CD4-positive, alpha-beta memory T cell (primary cell): ENCODE measurements around the gene ADAMTS12. TPM values are rescaled to one million over a fixed set of nuclear protein-coding genes. Genes with fewer than 3 reads are reported as not detected.

Experiments
- CTCF ChIA-PET: fragments of 350-600 bp; sonication (Branson Sonifier 250); formaldehyde crosslinking; loops from one replicate; lab custom pipeline; 2021; ENCODE audit warnings: inconsistent platforms; ENCODE audit not compliant: partially characterized antibody; lab: Charles Lee
- POLR2A ChIA-PET: fragments of 350-600 bp; sonication (Branson Sonifier 250); formaldehyde crosslinking; loops from one replicate; lab custom pipeline; 2021; ENCODE audit not compliant: partially characterized antibody; lab: Charles Lee
- DNase-seq, 5 donors: peaks; one replicate each; pipeline versions ENCODE4 v3.0.0 to v3.0.0-alpha.2; 2020 to 2022; ENCODE audit warnings: mixed read lengths in 1 of 5
- H3K27ac ChIP-seq: one replicate; pipeline ENCODE4 v1.7.0; 2013; ENCODE audit warnings: low read depth, low read length
- H3K27me3 ChIP-seq: 2 replicates; pipeline ENCODE4 v1.7.0; 2013; ENCODE audit warnings: mild to moderate bottlenecking, low read length, moderate library complexity; ENCODE audit not compliant: insufficient read depth
- H3K36me3 ChIP-seq: 2 replicates; pipeline ENCODE4 v1.7.0; 2013; ENCODE audit warnings: mild to moderate bottlenecking, low read length, moderate library complexity; ENCODE audit not compliant: insufficient read depth
- H3K4me1 ChIP-seq: 2 replicates; pipeline ENCODE4 v1.7.0; 2013; ENCODE audit warnings: mild to moderate bottlenecking, low read length, moderate library complexity; ENCODE audit not compliant: insufficient read depth
- H3K4me3 ChIP-seq, 2 donors: one replicate each; pipeline ENCODE4 v1.7.0; 2013; ENCODE audit warnings: low read length in 2 of 2, mild to moderate bottlenecking in 1 of 2
- H3K9me3 ChIP-seq, 2 donors: one replicate each; pipeline ENCODE4 v1.7.0; 2013; ENCODE audit warnings: low read length in 2 of 2, control low read depth in 1 of 2; ENCODE audit not compliant: control insufficient read depth in 1 of 2
- H3K27ac Mint-ChIP-seq, 7 donors: one replicate each; pipeline ENCODE4 v1.8.0; 2020 to 2021; ENCODE audit warnings: mixed read lengths in 7 of 7, mild to moderate bottlenecking in 6 of 7, inconsistent platforms in 3 of 7, moderate library complexity in 3 of 7
- H3K27me3 Mint-ChIP-seq, 2 donors: one replicate each; pipeline ENCODE4 v1.8.0; 2020 to 2021; ENCODE audit warnings: mixed read lengths in 2 of 2
- H3K36me3 Mint-ChIP-seq, 2 donors: one replicate each; pipeline ENCODE4 v1.8.0; 2020 to 2021; ENCODE audit warnings: mixed read lengths in 2 of 2, inconsistent platforms in 1 of 2, mild to moderate bottlenecking in 1 of 2
- H3K4me1 Mint-ChIP-seq, 4 donors: one replicate each; pipeline ENCODE4 v1.8.0; 2020 to 2021; ENCODE audit warnings: mixed read lengths in 4 of 4, mild to moderate bottlenecking in 1 of 4
- H3K4me3 Mint-ChIP-seq, 8 donors: one replicate each; pipeline ENCODE4 v1.8.0; 2020 to 2021; ENCODE audit warnings: mixed read lengths in 8 of 8, mild to moderate bottlenecking in 7 of 8, moderate library complexity in 6 of 8, inconsistent platforms in 3 of 8
- H3K9me3 Mint-ChIP-seq, 8 donors: one replicate each; pipeline ENCODE4 v1.8.0; 2020 to 2021; ENCODE audit warnings: mixed read lengths in 8 of 8, mild to moderate bottlenecking in 5 of 8, inconsistent platforms in 3 of 8, moderate library complexity in 1 of 8
- intact Hi-C: fragments of 100-400 bp; cut with micrococcal nuclease; formaldehyde crosslinking; loops from one replicate; pipeline ENCODE4 v1.15.1; 2023
- polyA plus RNA-seq, 2 donors: library from polyadenylated mRNA; unstranded; fragments of 300-500 nt; fragmentation: Illumina TruSeq; gene quantifications; one replicate each; pipeline ENCODE4 v1.2.3, GENCODE V29; 2021
- total RNA-seq, 2 experiments: library from RNA; stranded (reverse); gene quantifications; one replicate each; pipeline ENCODE4 v1.2.3, GENCODE V29; 2021

Gene ADAMTS12
- total and polyA plus RNA-seq, 4 experiments from 2014 or later = 0.17 TPM; not detected in 3

- Mint-ChIP-seq H3K27me3 (no peaks in the 10 kb centered on the region), H3K36me3 (no peaks in the 10 kb centered on the region), H3K27ac (no peak overlapping the region), H3K4me1 (no peaks in the 10 kb centered on the region), H3K9me3 (peaks cover 0 to 20% (median 14%) of the 10 kb centered on the region in 8 donors), H3K4me3 (no peak overlapping the region)
- DNase-seq = no peak
- CTCF ChIA-PET = no interaction called here
- no peak overlapping the region for H3K27ac ChIP-seq
- no peaks in the 10 kb centered on the region for H3K4me1 ChIP-seq
- no peaks in the 10 kb centered on the region for H3K9me3 ChIP-seq
- intact Hi-C loops = no loop called here
- H3K27me3 ChIP-seq = no peaks in the 10 kb centered on the region
- no peaks in the 10 kb centered on the region for H3K36me3 ChIP-seq
- POLR2A ChIA-PET = no interaction called here
- H3K4me3 ChIP-seq = no peak overlapping the region
Observed at GRCh38 chr5:33702867-33703266, 188.9 kb downstream of the ADAMTS12 start.

GRCh38 chr5:33701951-33702350 lies 189.8 kb downstream of the ADAMTS12 start:
- ChIA-PET CTCF (no interaction called here), POLR2A (no interaction called here)
- no peak overlapping the region for H3K4me3 Mint-ChIP-seq

GRCh38 chr5:33701251-33701650 lies 190.5 kb downstream of the ADAMTS12 start:
- POLR2A ChIA-PET = no interaction called here
- no peaks in the 10 kb centered on the region for H3K36me3 Mint-ChIP-seq
- Histone ChIP-seq H3K27ac (no peak overlapping the region), H3K27me3 (no peaks in the 10 kb centered on the region), H3K36me3 (no peaks in the 10 kb centered on the region), H3K9me3 (no peaks in the 10 kb centered on the region), H3K4me3 (no peak overlapping the region), H3K4me1 (no peaks in the 10 kb centered on the region)
- CTCF ChIA-PET = no interaction called here
- H3K27me3 Mint-ChIP-seq = no peaks in the 10 kb centered on the region
- no peak overlapping the region for H3K4me3 Mint-ChIP-seq
- no peak overlapping the region for H3K27ac Mint-ChIP-seq
- H3K4me1 Mint-ChIP-seq = no peaks in the 10 kb centered on the region
- H3K9me3 Mint-ChIP-seq = peaks cover 0 to 10% (median 6%) of the 10 kb centered on the region in 8 donors
- no peak for DNase-seq
- intact Hi-C loops = no loop called here

More at GRCh38 chr5:33701951-33702350, 189.8 kb downstream of the ADAMTS12 start:
- Histone ChIP-seq H3K36me3 (no peaks in the 10 kb centered on the region), H3K4me3 (no peak overlapping the region), H3K27ac (no peak overlapping the region), H3K27me3 (no peaks in the 10 kb centered on the region), H3K9me3 (no peaks in the 10 kb centered on the region), H3K4me1 (no peaks in the 10 kb centered on the region)
- peaks cover 0 to 12% (median 10%) of the 10 kb centered on the region in 8 donors for H3K9me3 Mint-ChIP-seq
- DNase-seq = no peak
- intact Hi-C loops = no loop called here
- no peak overlapping the region for H3K27ac Mint-ChIP-seq
- H3K4me1 Mint-ChIP-seq = no peaks in the 10 kb centered on the region
- no peaks in the 10 kb centered on the region for H3K36me3 Mint-ChIP-seq
- H3K27me3 Mint-ChIP-seq = no peaks in the 10 kb centered on the region

GRCh38 chr5:33696411-33696810 lies 195.4 kb downstream of the ADAMTS12 start:
- POLR2A ChIA-PET = no interaction called here
- CTCF ChIA-PET = no interaction called here
- Mint-ChIP-seq H3K4me3 (no peak overlapping the region), H3K27ac (no peak overlapping the region), H3K9me3 (peaks cover 4 to 17% (median 8%) of the 10 kb centered on the region in 8 donors), H3K36me3 (no peaks in the 10 kb centered on the region), H3K27me3 (peaks cover 0 to 2% of the 10 kb centered on the region in 2 donors), H3K4me1 (no peaks in the 10 kb centered on the region)
- intact Hi-C loops = no loop called here
- Histone ChIP-seq H3K27ac (no peak overlapping the region), H3K27me3 (no peaks in the 10 kb centered on the region), H3K36me3 (no peaks in the 10 kb centered on the region), H3K4me1 (no peaks in the 10 kb centered on the region), H3K4me3 (no peak overlapping the region), H3K9me3 (no peaks in the 10 kb centered on the region)
- no peak for DNase-seq

GRCh38 chr5:33692980-33693379 lies 198.8 kb downstream of the ADAMTS12 start:
- Mint-ChIP-seq H3K4me3 (no peak overlapping the region), H3K27ac (no peak overlapping the region), H3K36me3 (no peaks in the 10 kb centered on the region), H3K4me1 (no peaks in the 10 kb centered on the region), H3K27me3 (peaks cover 0 to 2% of the 10 kb centered on the region in 2 donors), H3K9me3 (peaks cover 4 to 17% (median 7%) of the 10 kb centered on the region in 8 donors)
- DNase-seq = no peak
- no peak overlapping the region for H3K4me3 ChIP-seq
- H3K4me1 ChIP-seq = no peaks in the 10 kb centered on the region
- H3K36me3 ChIP-seq = no peaks in the 10 kb centered on the region
- no peaks in the 10 kb centered on the region for H3K9me3 ChIP-seq
- no peaks in the 10 kb centered on the region for H3K27me3 ChIP-seq
- CTCF ChIA-PET = no interaction called here
- POLR2A ChIA-PET = no interaction called here
- intact Hi-C loops = no loop called here
- H3K27ac ChIP-seq = no peak overlapping the region

- Histone ChIP-seq H3K27me3 (no peaks in the 10 kb centered on the region), H3K36me3 (no peaks in the 10 kb centered on the region), H3K4me1 (no peaks in the 10 kb centered on the region), H3K27ac (no peak overlapping the region), H3K4me3 (no peak overlapping the region), H3K9me3 (no peaks in the 10 kb centered on the region)
- intact Hi-C loops = no loop called here
- POLR2A ChIA-PET = no interaction called here
- H3K27ac Mint-ChIP-seq = no peak overlapping the region
- no peaks in the 10 kb centered on the region for H3K4me1 Mint-ChIP-seq
- peaks cover 4 to 13% (median 7%) of the 10 kb centered on the region in 8 donors for H3K9me3 Mint-ChIP-seq
- CTCF ChIA-PET = no interaction called here
- H3K36me3 Mint-ChIP-seq = no peaks in the 10 kb centered on the region
- no peak for DNase-seq
- H3K27me3 Mint-ChIP-seq = peaks cover 0 to 3% of the 10 kb centered on the region in 2 donors
- no peak overlapping the region for H3K4me3 Mint-ChIP-seq
Observed at GRCh38 chr5:33691856-33692255, 199.9 kb downstream of the ADAMTS12 start.

- intact Hi-C loops = no loop called here
- Histone ChIP-seq H3K27ac (no peak overlapping the region), H3K4me3 (no peak overlapping the region), H3K9me3 (no peaks in the 10 kb centered on the region), H3K27me3 (no peaks in the 10 kb centered on the region), H3K36me3 (no peaks in the 10 kb centered on the region), H3K4me1 (no peaks in the 10 kb centered on the region)
- CTCF ChIA-PET = no interaction called here
- POLR2A ChIA-PET = no interaction called here
- H3K27ac Mint-ChIP-seq = no peak overlapping the region
- H3K9me3 Mint-ChIP-seq = peaks cover 4 to 13% (median 7%) of the 10 kb centered on the region in 8 donors
- H3K27me3 Mint-ChIP-seq = peaks cover 0 to 3% of the 10 kb centered on the region in 2 donors
- H3K36me3 Mint-ChIP-seq = no peaks in the 10 kb centered on the region
- no peaks in the 10 kb centered on the region for H3K4me1 Mint-ChIP-seq
- DNase-seq = no peak
- H3K4me3 Mint-ChIP-seq = no peak overlapping the region
Observed at GRCh38 chr5:33690374-33691135, 201.2 kb downstream of the ADAMTS12 start.
